MCF 10A (cell line): ENCODE measurements around the gene NAPB. TPM values are rescaled to one million over a fixed set of nuclear protein-coding genes. Genes with fewer than 3 reads are reported as not detected.

ENCODE experiments used
- total RNA-seq: library from RNA; stranded (reverse); gene quantifications from 2 replicates; pipeline ENCODE4 v1.2.3, GENCODE V29; 2022

Gene NAPB
- total RNA-seq, 1 experiment from 2014 or later = 9.6 TPM

Other genes with a start within 250 kb of the NAPB start
- 32.2 and 40.1 TPM in 2 replicates for gene NXT1, start 70.7 kb downstream of the NAPB start, total RNA-seq
- 15.5 and 19.9 TPM in 2 replicates for gene GZF1, start 59.3 kb downstream of the NAPB start, total RNA-seq
- not detected in 2 replicates for gene CSTL1, start 18.2 kb upstream of the NAPB start, total RNA-seq
- not detected in 2 replicates for gene CST11, start 31.4 kb upstream of the NAPB start, total RNA-seq
- gene CST8, start 69.6 kb upstream of the NAPB start, total RNA-seq = not detected in 2 replicates
- not detected in 2 replicates for gene CST9L, start 147.0 kb upstream of the NAPB start, total RNA-seq
- not detected in 2 replicates for gene CST9, start 184.4 kb upstream of the NAPB start, total RNA-seq
- 303 and 315 TPM in 2 replicates for gene CST3, start 216.5 kb upstream of the NAPB start, total RNA-seq